HepG2 (cell line): ENCODE data around the gene VIT. TPM values are rescaled to one million over a fixed set of nuclear protein-coding genes. Genes with fewer than 3 reads are reported as not detected.
A peak's percentile ranks its signal among the peaks of the same experiment; 100 is the strongest.

Experiments
- GTF2F1 ChIP-seq: fragments of 150-350 bp; IDR thresholded peaks from 2 replicates; pipeline ENCODE4 v1.6.1; 2014; ENCODE audit warnings: low read length
- HBP1 ChIP-seq: IDR thresholded peaks from 2 replicates; pipeline ENCODE4 v1.6.1; 2016; ENCODE audit warnings: low read depth, control low read depth
- HDAC2 ChIP-seq: sonication (generic); formaldehyde crosslinking; IDR thresholded peaks from 2 replicates; pipeline ENCODE4 v1.4.0; 2020; ENCODE audit warnings: missing genetic modification reagents
- HIVEP1 ChIP-seq: sonication (generic); formaldehyde crosslinking; IDR thresholded peaks from 2 replicates; pipeline ENCODE4 v1.4.0; 2020; ENCODE audit warnings: mild to moderate bottlenecking, missing genetic modification reagents
- HMG20A ChIP-seq: IDR thresholded peaks from 2 replicates; pipeline ENCODE4 v1.6.1; 2016; ENCODE audit warnings: borderline replicate concordance
- JUN ChIP-seq: sonication (generic); formaldehyde crosslinking; IDR thresholded peaks from 2 replicates; pipeline ENCODE4 v1.4.0; 2020; ENCODE audit warnings: mild to moderate bottlenecking, missing genetic modification reagents
- KDM3A ChIP-seq: IDR thresholded peaks from 2 replicates; pipeline ENCODE4 v1.6.1; 2018; ENCODE audit warnings: low read depth, missing compliant biosample characterization
- NFE2 ChIP-seq: sonication (generic); formaldehyde crosslinking; IDR thresholded peaks from 2 replicates; pipeline ENCODE4 v1.4.0; 2020; ENCODE audit warnings: missing genetic modification reagents
- RXRA ChIP-seq: sonication (generic); formaldehyde crosslinking; IDR thresholded peaks from 2 replicates; pipeline ENCODE4 v1.5.1; 2020; ENCODE audit warnings: missing genetic modification reagents
- SAP130 ChIP-seq: IDR thresholded peaks from 2 replicates; pipeline ENCODE4 v1.6.1; 2016; ENCODE audit warnings: low read depth
- SKI ChIP-seq: fragments of 450-650 bp; IDR thresholded peaks from one replicate; pipeline ENCODE4 v1.6.1; 2018; ENCODE audit warnings: mild to moderate bottlenecking; ENCODE audit not compliant: partially characterized antibody
- SMAD9 ChIP-seq: sonication (generic); formaldehyde crosslinking; IDR thresholded peaks from 2 replicates; pipeline ENCODE4 v1.5.1; 2020; ENCODE audit warnings: mild to moderate bottlenecking, missing genetic modification reagents
- SOX6 ChIP-seq, 2 experiments: fragments of 450-650 bp in 1 of 2; sonication (generic) in 1 of 2; formaldehyde crosslinking in 1 of 2; IDR thresholded peaks; 2 replicates each; pipeline versions ENCODE4 v1.4.0 to v1.6.1; 2017 to 2020; ENCODE audit warnings: antibody characterized with exemption in 1 of 2, mild to moderate bottlenecking in 1 of 2, missing genetic modification reagents in 1 of 2
- SSRP1 ChIP-seq: IDR thresholded peaks from 2 replicates; pipeline ENCODE4 v1.6.1; 2016; ENCODE audit warnings: control low read depth
- TBX3 ChIP-seq: fragments of 450-650 bp; IDR thresholded peaks from 2 replicates; pipeline ENCODE4 v1.6.1; 2017; ENCODE audit warnings: antibody characterized with exemption, mild to moderate bottlenecking, inconsistent platforms, borderline replicate concordance
- TCF7L2 ChIP-seq: IDR thresholded peaks from 2 replicates; pipeline ENCODE4 v1.6.1; 2011; ENCODE audit warnings: mild to moderate bottlenecking, low read depth, low read length, moderate library complexity
- ZFP36L2 ChIP-seq: sonication (generic); formaldehyde crosslinking; IDR thresholded peaks from 2 replicates; pipeline ENCODE4 v1.4.0; 2020; ENCODE audit warnings: missing genetic modification reagents
- ZMAT5 ChIP-seq: sonication (generic); formaldehyde crosslinking; IDR thresholded peaks from 2 replicates; pipeline ENCODE4 v1.5.0; 2020; ENCODE audit warnings: mild to moderate bottlenecking, low read depth, missing genetic modification reagents, borderline replicate concordance
- ZMYM2 ChIP-seq: sonication (generic); formaldehyde crosslinking; IDR thresholded peaks from 2 replicates; pipeline ENCODE4 v1.8.0; 2022; ENCODE audit warnings: mild to moderate bottlenecking, missing genetic modification reagents
- ZNF20 ChIP-seq: sonication (generic); formaldehyde crosslinking; IDR thresholded peaks from 2 replicates; pipeline ENCODE4 v1.4.0; 2020; ENCODE audit warnings: mild to moderate bottlenecking, moderate library complexity, missing genetic modification reagents
- ZNF496 ChIP-seq: sonication (generic); formaldehyde crosslinking; IDR thresholded peaks from 2 replicates; pipeline ENCODE4 v1.8.1; 2023; ENCODE audit warnings: mild to moderate bottlenecking, moderate library complexity, missing genetic modification reagents; ENCODE audit not compliant: insufficient replicate concordance
- ZNF747 ChIP-seq: sonication (generic); formaldehyde crosslinking; IDR thresholded peaks from 2 replicates; pipeline ENCODE4 v1.8.1; 2023; ENCODE audit warnings: missing genetic modification reagents, mild to moderate bottlenecking, borderline replicate concordance
- ZNF879 ChIP-seq: sonication (generic); formaldehyde crosslinking; IDR thresholded peaks from 2 replicates; pipeline ENCODE4 v1.8.1; 2023; ENCODE audit warnings: missing genetic modification reagents
- polyA plus RNA-seq, 8 experiments: library from polyadenylated mRNA; depleted of rRNA in 3 of 8; stranded (reverse) in 7 of 8; unstranded in 1 of 8; fragments of >200 nt; fragmentation: Illumina TruSeq in 4 of 8; extraction: Trizol in 4 of 8; gene quantifications; 2 replicates each; pipeline versions ENCODE4 v1.2.1 to v1.2.3, GENCODE V29; 2011 to 2016; ENCODE audit warnings: low read depth in 4 of 8, missing spikeins in 1 of 8, mixed read lengths in 1 of 8; ENCODE audit not compliant: insufficient read depth in 1 of 8
- total RNA-seq, 5 experiments: library from RNA; depleted of rRNA; stranded (reverse); fragments of >200 nt; fragmentation: Illumina TruSeq; extraction: Trizol; gene quantifications; 2 replicates each; pipeline ENCODE4 v1.2.3, GENCODE V29; 2016; ENCODE audit warnings: low read depth in 1 of 5
- TF ChIP-seq, protein P1 (sequence below): IDR thresholded peaks from 2 replicates; pipeline ENCODE4 v1.6.1; 2016; ENCODE audit warnings: control low read depth
- TF ChIP-seq, protein P2 (sequence below): sonication (generic); formaldehyde crosslinking; IDR thresholded peaks from 2 replicates; pipeline ENCODE4 v1.4.0; 2020; ENCODE audit warnings: missing genetic modification reagents
- TF ChIP-seq, protein P3 (sequence below): sonication (generic); formaldehyde crosslinking; IDR thresholded peaks from 2 replicates; pipeline ENCODE4 v1.4.0; 2020; ENCODE audit warnings: low read depth, mild to moderate bottlenecking, missing genetic modification reagents

The VIT gene
- total and polyA plus RNA-seq, 2 of the 13 experiments (the other 11 are each of a cell fraction or from before 2014, with no cell fraction given), result not detected

- TF ChIP-seq NFE2 (CRISPR knock-in tag), result no peak
- TF ChIP-seq, protein P1, sequence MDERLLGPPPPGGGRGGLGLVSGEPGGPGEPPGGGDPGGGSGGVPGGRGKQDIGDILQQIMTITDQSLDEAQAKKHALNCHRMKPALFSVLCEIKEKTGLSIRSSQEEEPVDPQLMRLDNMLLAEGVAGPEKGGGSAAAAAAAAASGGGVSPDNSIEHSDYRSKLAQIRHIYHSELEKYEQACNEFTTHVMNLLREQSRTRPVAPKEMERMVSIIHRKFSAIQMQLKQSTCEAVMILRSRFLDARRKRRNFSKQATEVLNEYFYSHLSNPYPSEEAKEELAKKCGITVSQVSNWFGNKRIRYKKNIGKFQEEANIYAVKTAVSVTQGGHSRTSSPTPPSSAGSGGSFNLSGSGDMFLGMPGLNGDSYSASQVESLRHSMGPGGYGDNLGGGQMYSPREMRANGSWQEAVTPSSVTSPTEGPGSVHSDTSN (CRISPR knock-in tag), result no peak
- TF ChIP-seq SMAD9, result peak; percentile 79; the same call in 1 of the 2 replicates
- TF ChIP-seq SAP130 (CRISPR knock-in tag), result peak; percentile 83
- peak; percentile 88 for TF ChIP-seq RXRA
- peak; percentile 92 for TF ChIP-seq HMG20A
- TF ChIP-seq SSRP1 (CRISPR knock-in tag), result no peak
- no peak for TF ChIP-seq TBX3
- TF ChIP-seq HDAC2 (CRISPR knock-in tag), result peak; percentile 53
- TF ChIP-seq ZMAT5, result no peak
- TF ChIP-seq JUN, result peak; percentile 91
- no peak for TF ChIP-seq GTF2F1
- TF ChIP-seq SOX6 (IDR thresholded peaks at IDR 0.05), result no peak
- peak; percentile 49; the same call in 1 of the 2 replicates for TF ChIP-seq SOX6 (CRISPR knock-in tag; IDR thresholded peaks at IDR 0.05)
- TF ChIP-seq ZMYM2 (CRISPR knock-in tag), result no peak
- TF ChIP-seq ZNF747 (CRISPR knock-in tag), result no peak
- no peak for TF ChIP-seq HIVEP1 (CRISPR knock-in tag)
- TF ChIP-seq KDM3A (CRISPR knock-in tag), result no peak
- TF ChIP-seq, protein P2, sequence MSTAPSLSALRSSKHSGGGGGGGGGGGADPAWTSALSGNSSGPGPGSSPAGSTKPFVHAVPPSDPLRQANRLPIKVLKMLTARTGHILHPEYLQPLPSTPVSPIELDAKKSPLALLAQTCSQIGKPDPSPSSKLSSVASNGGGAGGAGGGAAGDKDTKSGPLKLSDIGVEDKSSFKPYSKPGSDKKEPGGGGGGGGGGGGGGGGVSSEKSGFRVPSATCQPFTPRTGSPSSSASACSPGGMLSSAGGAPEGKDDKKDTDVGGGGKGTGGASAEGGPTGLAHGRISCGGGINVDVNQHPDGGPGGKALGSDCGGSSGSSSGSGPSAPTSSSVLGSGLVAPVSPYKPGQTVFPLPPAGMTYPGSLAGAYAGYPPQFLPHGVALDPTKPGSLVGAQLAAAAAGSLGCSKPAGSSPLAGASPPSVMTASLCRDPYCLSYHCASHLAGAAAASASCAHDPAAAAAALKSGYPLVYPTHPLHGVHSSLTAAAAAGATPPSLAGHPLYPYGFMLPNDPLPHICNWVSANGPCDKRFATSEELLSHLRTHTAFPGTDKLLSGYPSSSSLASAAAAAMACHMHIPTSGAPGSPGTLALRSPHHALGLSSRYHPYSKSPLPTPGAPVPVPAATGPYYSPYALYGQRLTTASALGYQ, result peak; percentile 18; the same call in 1 of the 2 replicates
- TF ChIP-seq ZFP36L2 (CRISPR knock-in tag), result no peak
- 0 out of 2 replicates have a peak, but pooled peaks have one; percentile 45 for TF ChIP-seq ZNF879 (CRISPR knock-in tag)
- no peak for TF ChIP-seq HBP1 (CRISPR knock-in tag)
- TF ChIP-seq ZNF496 (CRISPR knock-in tag), result no peak
- TF ChIP-seq, protein P3, sequence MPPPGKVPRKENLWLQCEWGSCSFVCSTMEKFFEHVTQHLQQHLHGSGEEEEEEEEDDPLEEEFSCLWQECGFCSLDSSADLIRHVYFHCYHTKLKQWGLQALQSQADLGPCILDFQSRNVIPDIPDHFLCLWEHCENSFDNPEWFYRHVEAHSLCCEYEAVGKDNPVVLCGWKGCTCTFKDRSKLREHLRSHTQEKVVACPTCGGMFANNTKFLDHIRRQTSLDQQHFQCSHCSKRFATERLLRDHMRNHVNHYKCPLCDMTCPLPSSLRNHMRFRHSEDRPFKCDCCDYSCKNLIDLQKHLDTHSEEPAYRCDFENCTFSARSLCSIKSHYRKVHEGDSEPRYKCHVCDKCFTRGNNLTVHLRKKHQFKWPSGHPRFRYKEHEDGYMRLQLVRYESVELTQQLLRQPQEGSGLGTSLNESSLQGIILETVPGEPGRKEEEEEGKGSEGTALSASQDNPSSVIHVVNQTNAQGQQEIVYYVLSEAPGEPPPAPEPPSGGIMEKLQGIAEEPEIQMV (CRISPR knock-in tag), result no peak
- no peak for TF ChIP-seq TCF7L2
- no peak for TF ChIP-seq ZNF20 (CRISPR knock-in tag)
- TF ChIP-seq SKI, result no peak
These were observed 46.3 kb upstream of the VIT start (continued) for GRCh38 chr2:36650031-36650829.
